Neural crest cell (in vitro differentiated cells): ENCODE data around the gene PLA2G3. TPM values are rescaled to one million over a fixed set of nuclear protein-coding genes. Genes with fewer than 3 reads are reported as not detected.

Experiments
- DNase-seq: peaks from one replicate; pipeline ENCODE4 v3.0.0; 2021; ENCODE audit warnings: low read depth, mixed read lengths, low spot score
- H3K27ac Mint-ChIP-seq: one replicate; pipeline ENCODE4 v1.8.0; 2021; ENCODE audit warnings: mild to moderate bottlenecking, mixed read lengths; ENCODE audit not compliant: unreplicated experiment
- H3K27me3 Mint-ChIP-seq: 2 replicates; pipeline ENCODE4 v1.8.0; 2021; ENCODE audit warnings: low read depth, mild to moderate bottlenecking, mixed read lengths
- H3K36me3 Mint-ChIP-seq: 2 replicates; pipeline ENCODE4 v1.8.0; 2021; ENCODE audit warnings: low read depth, mild to moderate bottlenecking, mixed read lengths
- H3K4me1 Mint-ChIP-seq: 2 replicates; pipeline ENCODE4 v1.8.0; 2021; ENCODE audit warnings: mixed read lengths
- H3K4me3 Mint-ChIP-seq: one replicate; pipeline ENCODE4 v1.8.0; 2021; ENCODE audit warnings: mild to moderate bottlenecking, mixed read lengths
- H3K9me3 Mint-ChIP-seq: 2 replicates; pipeline ENCODE4 v1.8.0; 2021; ENCODE audit warnings: mixed read lengths
- CTCF ChIP-seq: fragments of 200-600 bp; sonication (generic); conservative IDR thresholded peaks from 2 replicates; pipeline ENCODE4 v1.5.0; 2021; ENCODE audit warnings: antibody characterized with exemption, mild to moderate bottlenecking
- total RNA-seq: library from RNA; stranded (reverse); gene quantifications from 2 replicates; pipeline ENCODE4 v1.2.1, GENCODE V29; 2021

The PLA2G3 gene
- total RNA-seq, 1 donor from 2014 or later, result 24.7 TPM

- TF ChIP-seq CTCF, result no peak
- DNase-seq, result no peak
- no peaks in the 10 kb centered on the region for H3K9me3 Mint-ChIP-seq
- peaks cover 14% of the 10 kb centered on the region for H3K27me3 Mint-ChIP-seq
- H3K36me3 Mint-ChIP-seq, result no peaks in the 10 kb centered on the region
- H3K4me1 Mint-ChIP-seq, result peaks cover 6% of the 10 kb centered on the region
- no peak overlapping the region for H3K4me3 Mint-ChIP-seq
- no peak overlapping the region for H3K27ac Mint-ChIP-seq
These were observed 36.2 kb downstream of the PLA2G3 start for GRCh38 chr22:31103899-31104694.

- H3K4me3 Mint-ChIP-seq, result peak overlapping the region; percentile 19
- no peak overlapping the region for H3K27ac Mint-ChIP-seq
- no peak for DNase-seq
- H3K27me3 Mint-ChIP-seq, result peaks cover 14% of the 10 kb centered on the region
- H3K36me3 Mint-ChIP-seq, result no peaks in the 10 kb centered on the region
- H3K4me1 Mint-ChIP-seq, result peaks cover 6% of the 10 kb centered on the region
- H3K9me3 Mint-ChIP-seq, result no peaks in the 10 kb centered on the region
- TF ChIP-seq CTCF, result no peak
These were observed 37.2 kb downstream of the PLA2G3 start for GRCh38 chr22:31103111-31103510.

- DNase-seq, result no peak
- Mint-ChIP-seq H3K4me3 (peak overlapping the region; percentile 19), H3K4me1 (peaks cover 1% of the 10 kb centered on the region), H3K27me3 (peaks cover 10% of the 10 kb centered on the region), H3K36me3 (no peaks in the 10 kb centered on the region), H3K9me3 (no peaks in the 10 kb centered on the region), H3K27ac (no peak overlapping the region)
- no peak for TF ChIP-seq CTCF
These were observed 37.7 kb downstream of the PLA2G3 start for GRCh38 chr22:31102441-31103081.

GRCh38 chr22:31100762-31101525 lies 39.4 kb downstream of the PLA2G3 start:
- no peak for TF ChIP-seq CTCF
- Mint-ChIP-seq H3K9me3 (no peaks in the 10 kb centered on the region), H3K27ac (no peak overlapping the region), H3K4me1 (no peaks in the 10 kb centered on the region), H3K4me3 (no peak overlapping the region), H3K36me3 (peaks cover 6% of the 10 kb centered on the region), H3K27me3 (no peaks in the 10 kb centered on the region)
- DNase-seq, result no peak

GRCh38 chr22:31099841-31100761 lies 40.2 kb downstream of the PLA2G3 start:
- Mint-ChIP-seq H3K4me3 (no peak overlapping the region), H3K36me3 (peaks cover 10% of the 10 kb centered on the region), H3K27ac (peak overlapping the region; percentile 43), H3K4me1 (no peaks in the 10 kb centered on the region), H3K9me3 (no peaks in the 10 kb centered on the region), H3K27me3 (no peaks in the 10 kb centered on the region)
- no peak for TF ChIP-seq CTCF
- no peak for DNase-seq
